Measurements from ENCODE around the gene ZFP36L1. TPM values are rescaled to one million over a fixed set of nuclear protein-coding genes. Genes with fewer than 3 reads are reported as not detected.

The ZFP36L1 gene
- total and polyA plus RNA-seq, 10 of the 15 experiments (the other 5 are each of a cell fraction or from before 2014, with no cell fraction given), result 22.0 to 184 (median 66.1) TPM

GRCh38 chr14:68780358-68781160, 12.3 kb downstream of the ZFP36L1 start:
- no peak for FAIRE-seq
- in situ Hi-C loops (cut with MboI), result no loop called here
- H3K9ac ChIP-seq (ENCODE audit: control insufficient read depth, insufficient read depth, low read length), result no peak overlapping the region

More at GRCh38 chr14:68780358-68781160, 12.3 kb downstream of the ZFP36L1 start:
- CTCF ChIA-PET, result interaction anchor here (0.7 to 1.1 kb wide), 5 partner anchors 9 to 372 kb away, joined by 3 to 4 read pairs (median 3); no protein-coding TSS in a partner anchor
- no peaks in the 10 kb centered on the region for H3K27me3 ChIP-seq (replicated peaks in 1 of 2; ENCODE audit: control insufficient read depth in 2 of 2, insufficient read depth in 2 of 2, low read length in 1 of 2)
- BruUV-seq (replicated peaks), result no TSS peak
- POLR2A ChIA-PET, result interaction anchor here (0.5 to 1.3 kb wide), 2 partner anchors 9 to 292 kb away, joined by 3 to 4 read pairs; no protein-coding TSS in a partner anchor
- H3K79me2 ChIP-seq (ENCODE audit: control insufficient read depth, insufficient read depth, low read length), result no peaks in the 10 kb centered on the region
- no peak for DNase-seq (ENCODE audit: low read depth, low spot score)
- no peaks in the 10 kb centered on the region for H3K9me3 ChIP-seq (replicated peaks; ENCODE audit: control insufficient read depth, insufficient read depth, low read length)
- H3K4me1 ChIP-seq (ENCODE audit: control insufficient read depth, insufficient read depth, low read length), result peaks cover 11% of the 10 kb centered on the region
- RAD21 ChIA-PET (ENCODE audit: unreplicated experiment), result interaction anchor here (1.3 to 1.4 kb wide), 2 partner anchors 8 to 11 kb away, joined by 3 to 4 read pairs; no protein-coding TSS in a partner anchor
- H3K27ac ChIP-seq (ENCODE audit: control insufficient read depth, insufficient read depth), result no peak overlapping the region
- WGBS (ENCODE audit: insufficient coverage, insufficient replicate concordance, low lambda C conversion rate, missing lambda C conversion rate), result 79% methylated on average over 7 of the region's 7 CpGs
- no peaks in the 10 kb centered on the region for H3K36me3 ChIP-seq (ENCODE audit: control insufficient read depth in 2 of 2, insufficient read depth in 2 of 2, low read length in 1 of 2)
- SMC1A ChIA-PET (ENCODE audit: uncharacterized antibody, unreplicated experiment), result interaction anchor here (0.6 to 1.8 kb wide), 8 partner anchors 11 to 834 kb away, joined by 3 to 5 read pairs (median 3); no protein-coding TSS in a partner anchor
- TF ChIP-seq HDAC6 (IDR thresholded peaks at IDR 0.05; ENCODE audit: unreplicated experiment) (no peak), ZNF622 (IDR thresholded peaks at IDR 0.05) (no peak), CBX3 (IDR thresholded peaks at IDR 0.05; ENCODE audit: borderline replicate concordance, low read depth) (no peak), CEBPB (IDR thresholded peaks at IDR 0.05; ENCODE audit: borderline replicate concordance in 1 of 2, low read depth in 2 of 2, low read length in 2 of 2) (no peak), EED (IDR thresholded peaks at IDR 0.05; ENCODE audit: low read depth) (no peak), IKZF2 (IDR thresholded peaks at IDR 0.05) (no peak), BCL3 (IDR thresholded peaks at IDR 0.05; ENCODE audit: borderline replicate concordance, insufficient read depth, low read depth, low read length, poor library complexity, severe bottlenecking) (no peak), E2F8 (IDR thresholded peaks at IDR 0.05; ENCODE audit: low read depth, partially characterized antibody) (no peak), NFIC (IDR thresholded peaks at IDR 0.05; ENCODE audit: low read depth, low read length) (no peak), MTA2 (IDR thresholded peaks at IDR 0.05; ENCODE audit: low read depth) (no peak), ZNF217 (IDR thresholded peaks at IDR 0.05) (no peak), SPI1 (IDR thresholded peaks at IDR 0.05; ENCODE audit: borderline replicate concordance, insufficient read depth, low read depth, low read length) (no peak), YY1 (IDR thresholded peaks at IDR 0.05; ENCODE audit: low read depth, low read length) (no peak), SIN3A (IDR thresholded peaks at IDR 0.05; ENCODE audit: low read depth, low read length) (no peak), NFXL1 (IDR thresholded peaks at IDR 0.05; ENCODE audit: borderline replicate concordance) (no peak), ASH2L (IDR thresholded peaks at IDR 0.05; ENCODE audit: borderline replicate concordance, low read depth) (no peak), SREBF2 (IDR thresholded peaks at IDR 0.05; ENCODE audit: low read length) (no peak), POLR2AphosphoS2 (IDR thresholded peaks at IDR 0.05; ENCODE audit: low read depth, low read length) (no peak), TCF3 (IDR thresholded peaks at IDR 0.05; ENCODE audit: borderline replicate concordance, insufficient read depth, low read depth, low read length) (no peak)
- intact Hi-C loops (cut with micrococcal nuclease; ENCODE audit: unreplicated experiment), result no loop called here
- no peak overlapping the region for H3K4me3 ChIP-seq
- no peaks in the 10 kb centered on the region for H4K20me1 ChIP-seq (ENCODE audit: control insufficient read depth, insufficient read depth)
- no peak for ATAC-seq
- H3K4me2 ChIP-seq (ENCODE audit: control insufficient read depth, insufficient read depth), result no peak overlapping the region
- no peak overlapping the region for H2AFZ ChIP-seq (ENCODE audit: control insufficient read depth, low read depth, low read length)

All from GM12878 (cell line).